ENCODE measurements around the gene EML4. TPM values are rescaled to one million over a fixed set of nuclear protein-coding genes. Genes with fewer than 3 reads are reported as not detected.

Gene EML4
- polyA plus RNA-seq, 1 donor (not counting 4 experiments of a cell fraction or from before 2014, with no cell fraction given): 36.4 TPM

DNA sequence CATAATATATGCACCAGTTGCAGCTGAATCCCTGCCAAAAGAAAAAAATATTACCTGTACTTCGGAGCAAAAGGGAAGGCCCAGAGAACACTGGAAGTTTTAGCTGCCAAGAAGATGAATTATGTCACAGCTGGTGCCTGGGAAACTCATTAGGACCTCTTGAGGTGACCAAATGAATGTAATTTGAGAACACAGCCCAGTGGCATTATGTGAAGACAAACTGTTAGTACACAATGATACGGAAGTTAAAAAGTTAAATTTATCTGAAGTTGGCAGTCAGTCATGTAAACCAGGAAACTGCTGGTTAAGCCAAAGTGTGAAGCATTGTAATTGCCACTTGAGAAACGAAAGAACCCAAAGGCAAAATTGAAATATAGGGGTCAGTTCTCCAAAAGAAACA, 80.7 kb downstream of the EML4 start:
- H3K27me3 ChIP-seq (ENCODE audit: control insufficient read depth, extremely low read depth, insufficient read depth, low read length): no peaks in the 10 kb centered on the region
- H3K4me3 ChIP-seq (ENCODE audit: control insufficient read depth in 2 of 3, extremely low read depth in 1 of 3, insufficient read depth in 2 of 3, low read depth in 1 of 3, low read length in 3 of 3): no peak overlapping the region
- no peaks in the 10 kb centered on the region for H3K36me3 ChIP-seq (ENCODE audit: control insufficient read depth in 2 of 2, extremely low read depth in 1 of 2, insufficient read depth in 2 of 2, low read length in 2 of 2)
- no peaks in the 10 kb centered on the region for H3K79me2 ChIP-seq (ENCODE audit: control insufficient read depth, insufficient read depth, low read length)
- FAIRE-seq (no peak), DNase-seq (ENCODE audit: low read depth, low spot score) (no peak)
- no peak overlapping the region for H3K27ac ChIP-seq (ENCODE audit: control insufficient read depth, insufficient read depth, low read length)
- no peak overlapping the region for H3K4me2 ChIP-seq (ENCODE audit: control insufficient read depth, extremely low read depth, insufficient read depth, low read depth, low read length)
- dilution Hi-C loops (cut with MboI; ENCODE audit: extremely low pct_ligation_motif_present, low sequenced_read_pairs): no loop called here
- H4K20me1 ChIP-seq (ENCODE audit: control insufficient read depth, extremely low read depth, insufficient read depth, low read length): no peaks in the 10 kb centered on the region
- H3K9ac ChIP-seq (ENCODE audit: control insufficient read depth, extremely low read depth, insufficient read depth, low read length): no peak overlapping the region
- H3K9me1 ChIP-seq (ENCODE audit: control insufficient read depth, extremely low read depth, insufficient read depth, low read length): no peaks in the 10 kb centered on the region
- peaks cover 5% of the 10 kb centered on the region for H3K4me1 ChIP-seq (ENCODE audit: control insufficient read depth, extremely low read depth, insufficient read depth, low read length)
- no peak overlapping the region for H2AFZ ChIP-seq (ENCODE audit: control insufficient read depth, low read length)
- no peaks in the 10 kb centered on the region for H3K9me3 ChIP-seq (ENCODE audit: control insufficient read depth, low read depth, low read length)
- no peak for TF ChIP-seq EZH2 (IDR thresholded peaks at IDR 0.05; ENCODE audit: low read length)

DNA sequence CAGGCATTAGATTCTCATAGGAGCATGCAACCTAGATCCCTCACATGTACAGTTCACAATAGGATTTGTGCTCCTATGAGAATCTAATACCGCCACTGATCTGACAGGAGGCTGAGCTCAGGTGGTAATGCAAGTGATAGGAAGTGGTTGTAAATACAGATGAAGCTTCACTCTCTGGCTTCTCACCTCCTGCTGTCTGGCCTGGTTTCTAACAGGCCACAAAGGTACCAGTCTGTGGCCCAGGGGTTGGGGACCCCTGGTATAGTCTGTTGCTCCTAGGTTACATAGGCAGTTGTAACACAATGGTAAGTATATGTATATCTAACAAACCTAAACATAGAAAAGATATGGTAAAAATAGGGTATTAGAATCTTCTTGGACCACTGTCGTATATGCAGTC, 81.8 kb downstream of the EML4 start:
- DNase-seq (ENCODE audit: low read depth, low spot score) (no peak), FAIRE-seq (no peak)
- dilution Hi-C loops (cut with MboI; ENCODE audit: extremely low pct_ligation_motif_present, low sequenced_read_pairs): no loop called here

More for the DNA sequence above, 81.8 kb downstream of the EML4 start:
- TF ChIP-seq EZH2 (IDR thresholded peaks at IDR 0.05; ENCODE audit: low read length): no peak
- TF ChIP-seq, protein P1, sequence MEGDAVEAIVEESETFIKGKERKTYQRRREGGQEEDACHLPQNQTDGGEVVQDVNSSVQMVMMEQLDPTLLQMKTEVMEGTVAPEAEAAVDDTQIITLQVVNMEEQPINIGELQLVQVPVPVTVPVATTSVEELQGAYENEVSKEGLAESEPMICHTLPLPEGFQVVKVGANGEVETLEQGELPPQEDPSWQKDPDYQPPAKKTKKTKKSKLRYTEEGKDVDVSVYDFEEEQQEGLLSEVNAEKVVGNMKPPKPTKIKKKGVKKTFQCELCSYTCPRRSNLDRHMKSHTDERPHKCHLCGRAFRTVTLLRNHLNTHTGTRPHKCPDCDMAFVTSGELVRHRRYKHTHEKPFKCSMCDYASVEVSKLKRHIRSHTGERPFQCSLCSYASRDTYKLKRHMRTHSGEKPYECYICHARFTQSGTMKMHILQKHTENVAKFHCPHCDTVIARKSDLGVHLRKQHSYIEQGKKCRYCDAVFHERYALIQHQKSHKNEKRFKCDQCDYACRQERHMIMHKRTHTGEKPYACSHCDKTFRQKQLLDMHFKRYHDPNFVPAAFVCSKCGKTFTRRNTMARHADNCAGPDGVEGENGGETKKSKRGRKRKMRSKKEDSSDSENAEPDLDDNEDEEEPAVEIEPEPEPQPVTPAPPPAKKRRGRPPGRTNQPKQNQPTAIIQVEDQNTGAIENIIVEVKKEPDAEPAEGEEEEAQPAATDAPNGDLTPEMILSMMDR (optimal IDR thresholded peaks at IDR 0.05 in 1 of 3, IDR thresholded peaks at IDR 0.05 in 1 of 3, conservative IDR thresholded peaks at IDR 0.05 in 1 of 3; ENCODE audit: extremely low read depth in 1 of 3, insufficient read depth in 2 of 3, low read length in 3 of 3): no peak
- Histone ChIP-seq H3K27ac (ENCODE audit: control insufficient read depth, insufficient read depth, low read length) (no peak overlapping the region), H2AFZ (ENCODE audit: control insufficient read depth, low read length) (no peak overlapping the region), H3K4me1 (ENCODE audit: control insufficient read depth, extremely low read depth, insufficient read depth, low read length) (peaks cover 5% of the 10 kb centered on the region), H3K4me2 (ENCODE audit: control insufficient read depth, extremely low read depth, insufficient read depth, low read depth, low read length) (no peak overlapping the region), H3K27me3 (ENCODE audit: control insufficient read depth, extremely low read depth, insufficient read depth, low read length) (no peaks in the 10 kb centered on the region), H3K4me3 (ENCODE audit: control insufficient read depth in 2 of 3, extremely low read depth in 1 of 3, insufficient read depth in 2 of 3, low read depth in 1 of 3, low read length in 3 of 3) (no peak overlapping the region), H3K9me3 (ENCODE audit: control insufficient read depth, low read depth, low read length) (no peaks in the 10 kb centered on the region), H4K20me1 (ENCODE audit: control insufficient read depth, extremely low read depth, insufficient read depth, low read length) (no peaks in the 10 kb centered on the region), H3K9ac (ENCODE audit: control insufficient read depth, extremely low read depth, insufficient read depth, low read length) (no peak overlapping the region), H3K79me2 (ENCODE audit: control insufficient read depth, insufficient read depth, low read length) (no peaks in the 10 kb centered on the region), H3K9me1 (ENCODE audit: control insufficient read depth, extremely low read depth, insufficient read depth, low read length) (no peaks in the 10 kb centered on the region), H3K36me3 (ENCODE audit: control insufficient read depth in 2 of 2, extremely low read depth in 1 of 2, insufficient read depth in 2 of 2, low read length in 2 of 2) (no peaks in the 10 kb centered on the region)

Measured in keratinocyte (primary cell).